GM21529 (cell line): ENCODE data around the gene ACTA1.
A peak's percentile ranks its signal among the peaks of the same experiment; 100 is the strongest.
"Not testable (repeated sequence)": the region's sequence is repeated elsewhere in the genome, so short reads cannot be mapped to it uniquely, and the experiment has no call there.

Source experiments
- ATAC-seq: cut with Tn5 transposase; IDR thresholded peaks from one replicate; pipeline ENCODE4 v1.9.1; 2021; ENCODE audit not compliant: unreplicated experiment

Gene ACTA1

GRCh38 chr1:229440851-229441537 is 7.1 kb upstream of the ACTA1 start:
- ATAC-seq: peak; percentile 98

GRCh38 chr1:229438021-229438420 is 4.1 kb upstream of the ACTA1 start:
- ATAC-seq: no peak

GRCh38 chr1:229437443-229437842 is 3.5 kb upstream of the ACTA1 start:
- ATAC-seq: no peak

GRCh38 chr1:229436201-229436600 is 2.3 kb upstream of the ACTA1 start:
- no peak for ATAC-seq

- no peak for ATAC-seq
Observed at GRCh38 chr1:229434641-229435051, 752 bp upstream of the ACTA1 start.

- no peak for ATAC-seq
Observed at GRCh38 chr1:229433364-229434004, 410 bp downstream of the ACTA1 start.

- no peak for ATAC-seq
Observed at GRCh38 chr1:229432905-229433304, 989 bp downstream of the ACTA1 start.

- no peak for ATAC-seq
Observed at GRCh38 chr1:229432116-229432461, 1.8 kb downstream of the ACTA1 start.

GRCh38 chr1:229431284-229432115 is 2.4 kb downstream of the ACTA1 start:
- ATAC-seq: no peak

- ATAC-seq: no peak
Observed at GRCh38 chr1:229430761-229431283, 3.1 kb downstream of the ACTA1 start.

GRCh38 chr1:229428256-229428655 is 5.6 kb downstream of the ACTA1 start:
- no peak for ATAC-seq

GRCh38 chr1:229427572-229427971 is 6.3 kb downstream of the ACTA1 start:
- ATAC-seq: no peak

- ATAC-seq: no peak
Observed at GRCh38 chr1:229425564-229426159, 8.2 kb downstream of the ACTA1 start.

- ATAC-seq: no peak
Observed at GRCh38 chr1:229420765-229421164, 13.1 kb downstream of the ACTA1 start.

GRCh38 chr1:229420224-229420623 is 13.7 kb downstream of the ACTA1 start:
- ATAC-seq: no peak

GRCh38 chr1:229418586-229418985 is 15.3 kb downstream of the ACTA1 start:
- ATAC-seq: not testable (repeated sequence)

GRCh38 chr1:229412810-229413209 is 21.1 kb downstream of the ACTA1 start:
- not testable (repeated sequence) for ATAC-seq

GRCh38 chr1:229412056-229412455 is 21.8 kb downstream of the ACTA1 start:
- no peak for ATAC-seq

GRCh38 chr1:229411434-229412055 is 22.3 kb downstream of the ACTA1 start:
- ATAC-seq: no peak

- ATAC-seq: no peak
Observed at GRCh38 chr1:229410692-229411433, 23.0 kb downstream of the ACTA1 start.
